SK-N-MC (cell line): ENCODE results near the gene TMTC1.

Source experiments
- EZH2 ChIP-seq: fragments of 200-600 bp; sonication (generic); IDR thresholded peaks from one replicate; pipeline ENCODE4 v1.6.1; 2017; ENCODE audit warnings: antibody characterized with exemption
- FOXP2 ChIP-seq: optimal IDR thresholded peaks from 2 replicates; pipeline ENCODE3; 2011; ENCODE audit warnings: mild to moderate bottlenecking, moderate library complexity; ENCODE audit not compliant: insufficient read depth; ENCODE audit errors: extremely low read length, control extremely low read depth
- POLR2AphosphoS5 ChIP-seq: IDR thresholded peaks from 2 replicates; pipeline ENCODE4 v1.6.1; 2012; ENCODE audit warnings: mild to moderate bottlenecking, low read depth, low read length, borderline replicate concordance

- TF ChIP-seq EZH2, result no peak
- no peak for TF ChIP-seq POLR2AphosphoS5
- no peak for TF ChIP-seq FOXP2
Observed at GRCh38 chr12:29634057-29634456, 149.7 kb downstream of the TMTC1 start.
